HEK293 (cell line): Measurements from ENCODE around the gene CA5A.

Source experiments
- CTCF ChIP-seq: fragments of 450-650 bp; formaldehyde crosslinking; IDR thresholded peaks from 2 replicates; pipeline ENCODE4 v1.5.1; 2016; ENCODE audit warnings: missing biosample characterization, missing genetic modification characterization
- EGR2 ChIP-seq: fragments of 450-650 bp; formaldehyde crosslinking; IDR thresholded peaks from 2 replicates; pipeline ENCODE4 v1.5.1; 2016; ENCODE audit warnings: low read depth, missing biosample characterization, missing genetic modification characterization
- TF ChIP-seq, protein P1 (sequence below): sonication (generic); formaldehyde crosslinking; IDR thresholded peaks from 2 replicates; pipeline ENCODE4 v1.8.1; 2022; ENCODE audit warnings: mild to moderate bottlenecking, moderate library complexity, missing genetic modification reagents

DNA sequence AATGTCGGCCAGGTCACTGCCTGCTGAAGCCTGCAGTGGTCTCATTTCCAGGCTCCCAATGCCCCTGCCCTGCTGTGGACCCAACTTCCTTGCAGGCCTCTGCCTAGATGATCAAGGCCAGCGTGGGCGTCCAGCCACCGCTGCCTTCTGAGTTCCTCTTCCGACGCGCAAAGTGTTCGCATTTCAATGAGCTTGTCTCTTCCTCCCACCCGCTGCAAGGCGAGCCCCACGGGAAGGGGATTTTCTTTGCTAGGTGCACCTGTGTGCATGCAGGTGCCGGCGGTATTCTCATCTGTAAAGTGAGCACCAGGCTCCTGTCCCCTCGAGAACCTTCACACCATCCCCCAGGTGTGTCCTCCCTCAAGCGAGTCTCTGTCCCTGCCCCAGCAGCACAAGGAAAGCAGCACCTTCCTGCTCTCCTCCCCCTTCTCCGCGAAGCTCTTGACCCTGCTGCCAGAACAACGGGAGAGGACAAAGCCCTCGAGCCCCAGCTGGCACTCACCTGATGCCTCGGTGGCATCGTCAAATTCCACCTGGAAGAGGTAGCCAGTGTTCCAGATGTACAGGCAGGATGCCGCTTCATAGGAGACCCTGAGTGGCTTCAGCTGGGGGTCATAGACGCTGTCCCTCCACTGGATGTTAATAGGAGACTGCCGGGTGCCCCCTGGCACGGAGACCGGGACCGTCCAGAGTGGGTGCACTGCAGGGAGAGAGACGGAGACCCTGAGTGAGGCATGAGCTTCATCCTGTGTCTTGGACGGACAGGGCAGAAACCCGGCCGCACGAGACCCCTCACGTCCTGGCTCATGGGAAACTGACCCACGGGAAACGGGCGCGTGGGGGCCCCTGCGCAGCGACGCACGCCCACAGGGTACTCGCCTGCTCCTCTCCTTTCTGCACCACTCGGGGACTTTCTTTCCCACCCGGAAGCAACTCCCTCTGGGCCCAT lies 9.8 kb downstream of the CA5A start:
- TF ChIP-seq EGR2 = no peak; the same call in 1 of the 2 replicates
- TF ChIP-seq, protein P1, sequence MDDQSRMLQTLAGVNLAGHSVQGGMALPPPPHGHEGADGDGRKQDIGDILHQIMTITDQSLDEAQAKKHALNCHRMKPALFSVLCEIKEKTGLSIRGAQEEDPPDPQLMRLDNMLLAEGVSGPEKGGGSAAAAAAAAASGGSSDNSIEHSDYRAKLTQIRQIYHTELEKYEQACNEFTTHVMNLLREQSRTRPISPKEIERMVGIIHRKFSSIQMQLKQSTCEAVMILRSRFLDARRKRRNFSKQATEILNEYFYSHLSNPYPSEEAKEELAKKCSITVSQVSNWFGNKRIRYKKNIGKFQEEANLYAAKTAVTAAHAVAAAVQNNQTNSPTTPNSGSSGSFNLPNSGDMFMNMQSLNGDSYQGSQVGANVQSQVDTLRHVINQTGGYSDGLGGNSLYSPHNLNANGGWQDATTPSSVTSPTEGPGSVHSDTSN (CRISPR knock-in tag) = no peak
- TF ChIP-seq CTCF = no peak
